DND-41 (cell line): ENCODE measurements around the gene NME9.

Experiments
- ATAC-seq: fragments of 200-7000 bp; cut with Tn5 transposase; 3 replicates; pipeline ENCODE4 v1.9.1; 2021; ENCODE audit warnings: low read depth; ENCODE audit not compliant: insufficient read depth
- DNase-seq: peaks from one replicate; pipeline ENCODE4 v3.0.0-alpha.2; 2020
- H2AFZ ChIP-seq: 2 replicates; pipeline ENCODE4 v1.6.0; 2012; ENCODE audit warnings: low read depth, low read length
- H3K27ac ChIP-seq: 2 replicates; pipeline ENCODE4 v1.5.1; 2012; ENCODE audit warnings: low read length, inconsistent platforms
- H3K27me3 ChIP-seq: fragments of 200-600 bp; sonication (generic); 2 replicates; pipeline ENCODE4 v1.6.0; 2012; ENCODE audit warnings: low read length, mild to moderate bottlenecking, inconsistent platforms; ENCODE audit not compliant: insufficient read depth, poor library complexity
- H3K36me3 ChIP-seq: 2 replicates; pipeline ENCODE4 v1.5.1; 2012; ENCODE audit warnings: low read length, inconsistent platforms; ENCODE audit not compliant: insufficient read depth
- H3K4me1 ChIP-seq: 2 replicates; pipeline ENCODE4 v1.5.1; 2012; ENCODE audit warnings: mild to moderate bottlenecking, low read length; ENCODE audit not compliant: insufficient read depth
- H3K4me2 ChIP-seq: 2 replicates; pipeline ENCODE4 v1.6.0; 2012; ENCODE audit warnings: mild to moderate bottlenecking, moderate library complexity, low read length, inconsistent platforms; ENCODE audit not compliant: insufficient read depth
- H3K4me3 ChIP-seq, 2 experiments: fragments of 200-600 bp in 1 of 2; shearing (Covaris generic) in 1 of 2; 2 replicates each; pipeline ENCODE4 v1.5.1; 2012 to 2016; ENCODE audit warnings: inconsistent platforms in 2 of 2, low read length in 2 of 2, mild to moderate bottlenecking in 2 of 2, low read depth in 1 of 2, moderate library complexity in 1 of 2
- H3K79me2 ChIP-seq: 2 replicates; pipeline ENCODE4 v1.6.0; 2012; ENCODE audit warnings: low read length, inconsistent platforms; ENCODE audit not compliant: insufficient read depth
- H3K9ac ChIP-seq: 2 replicates; pipeline ENCODE4 v1.6.0; 2012; ENCODE audit warnings: low read depth, mild to moderate bottlenecking, inconsistent platforms, low read length, moderate library complexity
- H3K9me3 ChIP-seq: 2 replicates; pipeline ENCODE4 v1.5.1; 2012; ENCODE audit warnings: low read length, moderate library complexity, mild to moderate bottlenecking, inconsistent platforms; ENCODE audit not compliant: insufficient read depth, severe bottlenecking
- H4K20me1 ChIP-seq: 2 replicates; pipeline ENCODE4 v1.6.0; 2012; ENCODE audit warnings: low read length; ENCODE audit not compliant: insufficient read depth
- EZH2 ChIP-seq: IDR thresholded peaks from 3 replicates; pipeline ENCODE4 v1.6.1; 2012; ENCODE audit warnings: borderline replicate concordance, low read depth, mild to moderate bottlenecking, moderate library complexity, low read length, inconsistent platforms; ENCODE audit not compliant: severe bottlenecking
- TF ChIP-seq, protein P1 (sequence below): IDR thresholded peaks from 2 replicates; pipeline ENCODE4 v1.5.1; 2012; ENCODE audit warnings: borderline replicate concordance, low read length, moderate library complexity, mild to moderate bottlenecking; ENCODE audit not compliant: poor library complexity, severe bottlenecking; ENCODE audit errors: extremely low read depth

The NME9 gene

GRCh38 chr3:138367911-138368310 lies 38.3 kb upstream of the NME9 start:
- no peaks in the 10 kb centered on the region for H3K79me2 ChIP-seq
- no peaks in the 10 kb centered on the region for H3K36me3 ChIP-seq
- no peaks in the 10 kb centered on the region for H3K9me3 ChIP-seq
- H4K20me1 ChIP-seq = no peaks in the 10 kb centered on the region; the same call in 1 of the 2 replicates
- H3K4me1 ChIP-seq = no peaks in the 10 kb centered on the region
- TF ChIP-seq EZH2 = no peak
- TF ChIP-seq, protein P1, sequence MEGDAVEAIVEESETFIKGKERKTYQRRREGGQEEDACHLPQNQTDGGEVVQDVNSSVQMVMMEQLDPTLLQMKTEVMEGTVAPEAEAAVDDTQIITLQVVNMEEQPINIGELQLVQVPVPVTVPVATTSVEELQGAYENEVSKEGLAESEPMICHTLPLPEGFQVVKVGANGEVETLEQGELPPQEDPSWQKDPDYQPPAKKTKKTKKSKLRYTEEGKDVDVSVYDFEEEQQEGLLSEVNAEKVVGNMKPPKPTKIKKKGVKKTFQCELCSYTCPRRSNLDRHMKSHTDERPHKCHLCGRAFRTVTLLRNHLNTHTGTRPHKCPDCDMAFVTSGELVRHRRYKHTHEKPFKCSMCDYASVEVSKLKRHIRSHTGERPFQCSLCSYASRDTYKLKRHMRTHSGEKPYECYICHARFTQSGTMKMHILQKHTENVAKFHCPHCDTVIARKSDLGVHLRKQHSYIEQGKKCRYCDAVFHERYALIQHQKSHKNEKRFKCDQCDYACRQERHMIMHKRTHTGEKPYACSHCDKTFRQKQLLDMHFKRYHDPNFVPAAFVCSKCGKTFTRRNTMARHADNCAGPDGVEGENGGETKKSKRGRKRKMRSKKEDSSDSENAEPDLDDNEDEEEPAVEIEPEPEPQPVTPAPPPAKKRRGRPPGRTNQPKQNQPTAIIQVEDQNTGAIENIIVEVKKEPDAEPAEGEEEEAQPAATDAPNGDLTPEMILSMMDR = no peak
- H3K27me3 ChIP-seq = no peaks in the 10 kb centered on the region
- ATAC-seq (no peak), DNase-seq (no peak)
- H3K4me2 ChIP-seq = no peak overlapping the region
- H3K4me3 ChIP-seq = no peak overlapping the region
- H2AFZ ChIP-seq = no peak overlapping the region
- H3K9ac ChIP-seq = no peak overlapping the region
- no peak overlapping the region for H3K27ac ChIP-seq

DNA sequence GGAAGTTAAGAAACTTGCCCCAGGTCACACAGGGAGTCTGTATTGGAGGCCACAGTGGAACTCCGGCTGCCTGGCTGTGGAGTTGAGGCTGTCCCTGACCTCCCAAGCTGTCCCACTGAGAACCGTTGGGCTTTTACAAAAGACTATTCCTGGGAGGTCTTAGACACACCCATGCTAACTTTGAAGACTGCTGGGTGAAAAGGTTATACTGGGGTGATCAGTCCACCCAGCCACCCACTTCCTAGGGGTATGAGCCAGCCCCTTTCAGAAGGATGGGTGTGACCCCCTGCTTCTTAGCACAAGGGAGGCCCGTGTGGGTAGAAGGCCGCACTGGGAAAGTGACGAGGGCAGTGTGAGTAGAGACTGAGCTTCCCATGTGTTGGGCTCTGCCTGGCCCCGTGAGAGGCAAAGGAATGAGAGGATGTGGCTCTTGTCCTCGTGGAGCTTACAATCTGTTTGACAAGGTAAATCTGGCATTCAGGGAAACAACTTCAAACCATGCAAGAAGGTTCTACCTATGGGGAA lies 37.7 kb upstream of the NME9 start:
- TF ChIP-seq, protein P1 = no peak
- no peak for TF ChIP-seq EZH2
- DNase-seq (no peak), ATAC-seq (no peak)
- Histone ChIP-seq H4K20me1 (no peaks in the 10 kb centered on the region; the same call in 1 of the 2 replicates), H3K9ac (no peak overlapping the region), H3K9me3 (no peaks in the 10 kb centered on the region), H3K27me3 (no peaks in the 10 kb centered on the region), H3K27ac (no peak overlapping the region), H3K79me2 (no peaks in the 10 kb centered on the region), H2AFZ (no peak overlapping the region), H3K4me2 (no peak overlapping the region), H3K4me3 (no peak overlapping the region), H3K36me3 (no peaks in the 10 kb centered on the region), H3K4me1 (no peaks in the 10 kb centered on the region)

DNA sequence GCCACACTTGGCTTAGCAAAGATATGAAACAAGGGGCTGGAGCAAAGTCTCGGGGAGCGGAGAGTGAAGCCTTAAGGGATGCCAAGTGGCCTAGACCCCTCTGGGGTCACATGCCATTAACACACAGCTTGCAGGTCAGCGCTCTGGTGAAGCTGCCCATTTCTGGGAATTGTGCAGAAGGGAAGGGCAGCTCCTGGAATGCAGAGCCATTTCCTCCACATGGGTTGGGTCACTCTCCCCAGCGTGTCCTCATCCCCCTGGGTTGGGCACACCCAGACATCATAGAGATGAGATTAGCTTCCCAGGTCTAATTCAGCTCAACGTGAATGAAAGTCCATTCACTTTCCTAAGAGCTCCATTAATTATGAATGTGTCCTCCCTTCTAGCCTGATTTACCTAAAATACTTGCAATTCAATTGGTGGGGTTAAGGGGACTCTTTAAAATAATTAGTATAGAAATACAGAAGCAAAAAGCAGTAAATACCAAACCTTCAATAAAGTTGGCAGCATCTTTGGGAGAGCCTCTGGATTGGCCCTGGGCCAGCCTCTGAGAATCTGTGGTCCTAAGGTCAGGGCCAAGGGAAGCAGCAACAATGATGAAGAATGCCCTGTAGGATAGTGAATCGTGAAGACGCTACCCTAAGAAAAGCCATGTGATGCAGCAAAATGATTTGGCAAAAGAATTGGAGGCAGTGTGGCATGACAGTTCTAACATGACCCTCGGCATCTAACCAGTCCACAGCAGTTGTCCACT lies 36.5 kb upstream of the NME9 start:
- no peak for ATAC-seq
- Histone ChIP-seq H2AFZ (no peak overlapping the region), H3K36me3 (no peaks in the 10 kb centered on the region), H4K20me1 (no peaks in the 10 kb centered on the region; the same call in 1 of the 2 replicates), H3K79me2 (no peaks in the 10 kb centered on the region), H3K9ac (no peak overlapping the region), H3K4me2 (no peak overlapping the region), H3K27ac (no peak overlapping the region), H3K4me3 (no peak overlapping the region), H3K9me3 (no peaks in the 10 kb centered on the region), H3K4me1 (no peaks in the 10 kb centered on the region), H3K27me3 (no peaks in the 10 kb centered on the region)
- DNase-seq = no peak
- TF ChIP-seq, protein P1 = no peak
- TF ChIP-seq EZH2 = no peak
